ENCODE results near the gene ADCK1. TPM values are rescaled to one million over a fixed set of nuclear protein-coding genes. Genes with fewer than 3 reads are reported as not detected.

The ADCK1 gene
- total and polyA plus RNA-seq, 2 of the 13 experiments (the other 11 are each of a cell fraction or from before 2014, with no cell fraction given): 3.9 to 6.3 TPM

DNA sequence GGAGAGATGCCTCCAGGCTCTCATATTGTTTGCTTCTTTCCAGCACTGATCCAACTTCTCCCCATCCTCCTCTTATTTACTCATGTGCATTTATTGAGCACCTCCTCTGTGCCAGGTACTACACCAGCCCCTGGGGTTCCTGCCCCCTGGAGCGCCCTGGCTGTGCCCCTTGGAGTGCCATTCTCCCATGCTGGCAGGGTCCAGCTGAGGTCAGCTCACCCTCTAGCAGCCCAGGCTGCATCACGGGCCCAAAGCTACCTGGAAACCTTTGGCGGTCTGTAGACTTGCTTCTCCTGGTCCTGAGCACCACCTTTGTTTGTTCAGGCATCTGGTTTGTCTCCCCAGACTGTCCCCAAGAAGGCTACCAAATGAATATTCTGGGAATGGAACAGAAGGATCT is 67.0 kb downstream of the ADCK1 start:
- POLR2A ChIA-PET: no interaction called here
- H3K4me3 ChIP-seq (replicated peaks in 1 of 3; ENCODE audit: insufficient read depth in 1 of 3, low read depth in 2 of 3, low read length in 3 of 3): no peak overlapping the region
- FAIRE-seq: no peak
- H4K20me1 ChIP-seq (ENCODE audit: insufficient read depth, low read length): no peaks in the 10 kb centered on the region
- no peak overlapping the region for H3K27ac ChIP-seq (ENCODE audit: extremely low read length, insufficient read depth, low read length)
- H3K79me2 ChIP-seq (ENCODE audit: insufficient read depth, low read length): no peaks in the 10 kb centered on the region
- CTCF ChIA-PET (ENCODE audit: low intra/inter-chr PET ratio, low total read pairs): no interaction called here
- no peaks in the 10 kb centered on the region for H3K36me3 ChIP-seq (replicated peaks in 1 of 2; ENCODE audit: control insufficient read depth in 1 of 2, insufficient read depth in 2 of 2, low read length in 2 of 2)
- TF ChIP-seq KAT2B (IDR thresholded peaks at IDR 0.05; ENCODE audit: borderline replicate concordance, low read depth, low read length): no peak
- TF ChIP-seq, protein P1, sequence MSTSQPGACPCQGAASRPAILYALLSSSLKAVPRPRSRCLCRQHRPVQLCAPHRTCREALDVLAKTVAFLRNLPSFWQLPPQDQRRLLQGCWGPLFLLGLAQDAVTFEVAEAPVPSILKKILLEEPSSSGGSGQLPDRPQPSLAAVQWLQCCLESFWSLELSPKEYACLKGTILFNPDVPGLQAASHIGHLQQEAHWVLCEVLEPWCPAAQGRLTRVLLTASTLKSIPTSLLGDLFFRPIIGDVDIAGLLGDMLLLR (CRISPR knock-in tag; IDR thresholded peaks at IDR 0.05): no peak
- H3K4me1 ChIP-seq (ENCODE audit: insufficient read depth, low read length): peaks cover 10% of the 10 kb centered on the region
- no peak for DNase-seq (ENCODE audit: low spot score)
- H3K4me2 ChIP-seq (ENCODE audit: low read depth, low read length): no peak overlapping the region
- ATAC-seq: no peak
- no peak overlapping the region for H2AFZ ChIP-seq (ENCODE audit: low read length)
- intact Hi-C loops (cut with micrococcal nuclease; ENCODE audit: unreplicated experiment): loop anchor here (10.0 kb wide), 2 partner anchors 698 to 728 kb away; no protein-coding TSS in a partner anchor
- WGBS (ENCODE audit: low lambda C conversion rate): 89% methylated on average over 3 of the region's 3 CpGs
- H3K9me3 ChIP-seq (ENCODE audit: low read length): no peaks in the 10 kb centered on the region
- no TSS peak for BruUV-seq (replicated peaks)
- in situ Hi-C loops (cut with HindIII; ENCODE audit: extremely low pct_ligation_motif_present, low pct_unique_long_range_greater_than_20kb): loop anchor here (10.0 to 25.0 kb wide), 2 partner anchors 118 to 720 kb away; no protein-coding TSS in a partner anchor
- no peaks in the 10 kb centered on the region for H3K27me3 ChIP-seq (ENCODE audit: control insufficient read depth in 1 of 2, insufficient read depth in 2 of 2, low read length in 2 of 2)
- H3K9ac ChIP-seq (ENCODE audit: insufficient read depth, low read depth, low read length): no peak overlapping the region

- no peaks in the 10 kb centered on the region for H3K36me3 ChIP-seq (replicated peaks in 1 of 2; ENCODE audit: control insufficient read depth in 1 of 2, insufficient read depth in 2 of 2, low read length in 2 of 2)
- H3K4me1 ChIP-seq (ENCODE audit: insufficient read depth, low read length): peaks cover 10% of the 10 kb centered on the region
- 84% methylated on average over 6 of the region's 7 CpGs for WGBS (ENCODE audit: low lambda C conversion rate)
- H3K9me3 ChIP-seq (ENCODE audit: low read length): no peaks in the 10 kb centered on the region
- no peak overlapping the region for H3K4me3 ChIP-seq (replicated peaks in 1 of 3; ENCODE audit: insufficient read depth in 1 of 3, low read depth in 2 of 3, low read length in 3 of 3)
- TF ChIP-seq, protein P2, sequence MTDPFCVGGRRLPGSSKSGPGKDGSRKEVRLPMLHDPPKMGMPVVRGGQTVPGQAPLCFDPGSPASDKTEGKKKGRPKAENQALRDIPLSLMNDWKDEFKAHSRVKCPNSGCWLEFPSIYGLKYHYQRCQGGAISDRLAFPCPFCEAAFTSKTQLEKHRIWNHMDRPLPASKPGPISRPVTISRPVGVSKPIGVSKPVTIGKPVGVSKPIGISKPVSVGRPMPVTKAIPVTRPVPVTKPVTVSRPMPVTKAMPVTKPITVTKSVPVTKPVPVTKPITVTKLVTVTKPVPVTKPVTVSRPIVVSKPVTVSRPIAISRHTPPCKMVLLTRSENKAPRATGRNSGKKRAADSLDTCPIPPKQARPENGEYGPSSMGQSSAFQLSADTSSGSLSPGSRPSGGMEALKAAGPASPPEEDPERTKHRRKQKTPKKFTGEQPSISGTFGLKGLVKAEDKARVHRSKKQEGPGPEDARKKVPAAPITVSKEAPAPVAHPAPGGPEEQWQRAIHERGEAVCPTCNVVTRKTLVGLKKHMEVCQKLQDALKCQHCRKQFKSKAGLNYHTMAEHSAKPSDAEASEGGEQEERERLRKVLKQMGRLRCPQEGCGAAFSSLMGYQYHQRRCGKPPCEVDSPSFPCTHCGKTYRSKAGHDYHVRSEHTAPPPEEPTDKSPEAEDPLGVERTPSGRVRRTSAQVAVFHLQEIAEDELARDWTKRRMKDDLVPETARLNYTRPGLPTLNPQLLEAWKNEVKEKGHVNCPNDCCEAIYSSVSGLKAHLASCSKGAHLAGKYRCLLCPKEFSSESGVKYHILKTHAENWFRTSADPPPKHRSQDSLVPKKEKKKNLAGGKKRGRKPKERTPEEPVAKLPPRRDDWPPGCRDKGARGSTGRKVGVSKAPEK (CRISPR knock-in tag; IDR thresholded peaks at IDR 0.05; ENCODE audit: borderline replicate concordance): no peak
- TF ChIP-seq ZNF331 (CRISPR knock-in tag; IDR thresholded peaks at IDR 0.05): no peak
- TF ChIP-seq STAG1 (CRISPR knock-in tag; IDR thresholded peaks at IDR 0.05): no peak
- no peak for TF ChIP-seq RBAK (CRISPR knock-in tag; IDR thresholded peaks at IDR 0.05)
- TF ChIP-seq ZNF703 (CRISPR knock-in tag; IDR thresholded peaks at IDR 0.05; ENCODE audit: borderline replicate concordance): no peak
- no peak for TF ChIP-seq ZNF329 (CRISPR knock-in tag; IDR thresholded peaks at IDR 0.05; ENCODE audit: low read depth)
- TF ChIP-seq RNF219 (CRISPR knock-in tag; IDR thresholded peaks at IDR 0.05): no peak
- no peak overlapping the region for H2AFZ ChIP-seq (ENCODE audit: low read length)
- H3K79me2 ChIP-seq (ENCODE audit: insufficient read depth, low read length): no peaks in the 10 kb centered on the region
- H3K27ac ChIP-seq (ENCODE audit: extremely low read length, insufficient read depth, low read length): no peak overlapping the region
- ATAC-seq (no peak), DNase-seq (ENCODE audit: low spot score) (no peak), FAIRE-seq (no peak)
- no peaks in the 10 kb centered on the region for H3K27me3 ChIP-seq (ENCODE audit: control insufficient read depth in 1 of 2, insufficient read depth in 2 of 2, low read length in 2 of 2)
- ChIA-PET CTCF (ENCODE audit: low intra/inter-chr PET ratio, low total read pairs) (no interaction called here), POLR2A (no interaction called here)
- H3K9ac ChIP-seq (ENCODE audit: insufficient read depth, low read depth, low read length): no peak overlapping the region
- in situ Hi-C loops (cut with HindIII; ENCODE audit: extremely low pct_ligation_motif_present, low pct_unique_long_range_greater_than_20kb) (loop anchor here (10.0 to 25.0 kb wide), 2 partner anchors 117 to 720 kb away; no protein-coding TSS in a partner anchor), intact Hi-C loops (cut with micrococcal nuclease; ENCODE audit: unreplicated experiment) (loop anchor here (10.0 kb wide), 2 partner anchors 697 to 727 kb away; no protein-coding TSS in a partner anchor)
- H4K20me1 ChIP-seq (ENCODE audit: insufficient read depth, low read length): no peaks in the 10 kb centered on the region
- no peak overlapping the region for H3K4me2 ChIP-seq (ENCODE audit: low read depth, low read length)
- no TSS peak for BruUV-seq (replicated peaks)
Measured at GRCh38 chr14:77867476-77867875, 67.6 kb downstream of the ADCK1 start.

Data from HepG2 (cell line).